Activated CD4-positive, alpha-beta memory T cell treated with anti-CD3 and anti-CD28 coated beads, Interleukin-2, amount 10 ng/mL, durations not matched to agents 7 days and 5 days (primary cell): ENCODE data around the gene SERPINE3. TPM values are rescaled to one million over a fixed set of nuclear protein-coding genes. Genes with fewer than 3 reads are reported as not detected.

Source experiments
- CTCF ChIA-PET: fragments of 350-600 bp; sonication (Branson Sonifier 250); formaldehyde crosslinking; loops from one replicate; lab custom pipeline; 2021; ENCODE audit warnings: antibody characterized with exemption, inconsistent platforms; lab: Charles Lee
- POLR2A ChIA-PET: fragments of 350-600 bp; sonication (Branson Sonifier 250); formaldehyde crosslinking; loops from one replicate; lab custom pipeline; 2021; ENCODE audit warnings: antibody characterized with exemption; lab: Charles Lee
- DNase-seq: peaks from one replicate; pipeline ENCODE4 v3.0.0-alpha.2; 2020
- H3K27ac Mint-ChIP-seq: one replicate; pipeline ENCODE4 v1.8.0; 2021; ENCODE audit warnings: mild to moderate bottlenecking, mixed read lengths
- H3K27me3 Mint-ChIP-seq: one replicate; pipeline ENCODE4 v1.8.0; 2021; ENCODE audit warnings: mixed read lengths
- H3K36me3 Mint-ChIP-seq: one replicate; pipeline ENCODE4 v1.8.0; 2021; ENCODE audit warnings: low read depth, mixed read lengths
- H3K4me1 Mint-ChIP-seq: one replicate; pipeline ENCODE4 v1.8.0; 2021; ENCODE audit warnings: mixed read lengths
- H3K4me3 Mint-ChIP-seq: one replicate; pipeline ENCODE4 v1.8.0; 2021; ENCODE audit warnings: mild to moderate bottlenecking, mixed read lengths
- H3K9me3 Mint-ChIP-seq: one replicate; pipeline ENCODE4 v1.8.0; 2021; ENCODE audit warnings: mixed read lengths
- total RNA-seq, 2 experiments: library from RNA; stranded (reverse); gene quantifications; one replicate each; pipeline ENCODE4 v1.2.3, GENCODE V29; 2021

SERPINE3 gene
- total RNA-seq, 2 experiments from 2014 or later: not detected

DNA sequence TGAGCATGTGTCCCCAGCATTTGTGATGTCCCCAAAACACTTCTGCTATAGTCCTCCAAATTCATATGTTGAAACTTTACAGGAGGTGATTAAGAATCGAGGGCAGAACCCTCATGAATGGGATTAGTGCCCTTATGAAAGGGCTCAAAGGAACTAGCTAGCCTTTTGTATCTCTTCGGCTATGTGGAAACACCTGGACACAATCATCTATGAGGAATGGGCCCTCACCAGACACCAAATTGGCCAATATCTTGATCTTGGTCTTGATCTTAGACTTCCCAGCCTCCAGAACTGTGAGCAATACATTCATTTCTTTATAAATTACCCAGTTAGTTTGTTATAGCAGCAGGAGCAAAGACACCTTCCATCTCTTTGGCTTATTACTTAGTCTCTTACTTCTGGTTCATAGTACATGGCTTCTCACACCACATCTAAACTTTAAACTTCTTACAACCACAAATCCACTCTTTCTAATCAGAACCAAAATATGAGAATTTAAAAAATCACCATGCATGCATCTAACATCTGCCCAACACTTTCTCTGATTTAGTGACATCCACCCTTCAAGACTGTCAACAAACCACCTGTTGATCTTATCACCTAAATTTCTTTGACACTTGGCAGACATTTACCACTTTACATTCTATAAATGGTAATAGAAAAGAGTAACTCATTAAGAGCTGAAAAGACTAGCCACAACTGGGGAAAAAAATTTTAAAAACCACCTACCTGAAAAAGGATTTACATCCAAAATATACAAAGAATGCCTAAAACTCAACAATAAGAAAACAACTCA, 6.7 kb upstream of the SERPINE3 start:
- peaks cover 2% of the 10 kb centered on the region for H3K27me3 Mint-ChIP-seq
- DNase-seq: no peak

DNA sequence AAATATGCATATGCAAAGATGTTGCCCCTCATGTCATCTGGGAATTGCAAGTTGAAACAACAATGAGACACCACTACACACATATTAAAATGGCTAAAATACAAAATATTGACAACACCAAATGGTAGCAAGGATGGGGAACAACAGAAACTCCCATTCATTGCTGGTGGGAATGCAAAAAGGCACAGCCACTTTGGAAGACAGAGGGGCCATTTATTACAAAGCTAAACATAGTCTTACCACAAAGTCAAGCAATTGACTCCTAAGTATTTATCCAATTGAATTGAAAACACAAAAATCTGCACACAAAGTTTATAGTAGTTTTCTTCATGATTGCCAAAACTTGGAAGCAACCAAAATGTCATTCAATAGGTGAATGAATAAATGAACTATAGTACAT, 6.1 kb upstream of the SERPINE3 start:
- no peak overlapping the region for H3K27ac Mint-ChIP-seq

More for the DNA sequence above, 6.7 kb upstream of the SERPINE3 start:
- ChIA-PET CTCF (no interaction called here), POLR2A (no interaction called here)
- peaks cover 17% of the 10 kb centered on the region for H3K4me1 Mint-ChIP-seq
- no peaks in the 10 kb centered on the region for H3K36me3 Mint-ChIP-seq
- no peak overlapping the region for H3K4me3 Mint-ChIP-seq
- H3K27ac Mint-ChIP-seq: no peak overlapping the region
- H3K9me3 Mint-ChIP-seq: no peaks in the 10 kb centered on the region

DNA sequence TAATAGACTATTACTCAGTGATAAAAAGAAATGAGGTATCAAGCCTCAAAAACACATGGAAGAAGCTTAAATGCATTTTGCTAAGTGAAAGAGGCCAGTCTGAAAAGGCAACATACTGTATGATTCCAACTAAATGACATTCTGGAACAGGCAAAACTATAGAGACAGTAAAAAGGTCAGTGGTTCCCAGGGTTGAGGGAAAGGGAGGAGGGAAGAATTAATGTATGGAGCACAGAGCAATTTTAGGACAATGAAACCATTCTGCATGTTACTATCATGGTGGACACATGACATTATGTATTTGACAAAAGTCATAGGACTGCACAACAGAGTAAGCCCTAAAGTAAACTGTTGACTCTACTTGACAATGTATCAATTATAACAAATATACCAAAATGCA, 5.7 kb upstream of the SERPINE3 start:
- Mint-ChIP-seq H3K27ac (no peak overlapping the region), H3K27me3 (peaks cover 2% of the 10 kb centered on the region), H3K9me3 (no peaks in the 10 kb centered on the region), H3K4me1 (peaks cover 17% of the 10 kb centered on the region), H3K4me3 (no peak overlapping the region), H3K36me3 (no peaks in the 10 kb centered on the region)
- DNase-seq: no peak
- ChIA-PET CTCF (no interaction called here), POLR2A (no interaction called here)

More for the DNA sequence above, 6.1 kb upstream of the SERPINE3 start:
- no peak for DNase-seq
- H3K4me3 Mint-ChIP-seq: no peak overlapping the region
- no peaks in the 10 kb centered on the region for H3K36me3 Mint-ChIP-seq
- peaks cover 17% of the 10 kb centered on the region for H3K4me1 Mint-ChIP-seq
- H3K27me3 Mint-ChIP-seq: peaks cover 2% of the 10 kb centered on the region
- POLR2A ChIA-PET: no interaction called here
- CTCF ChIA-PET: no interaction called here
- H3K9me3 Mint-ChIP-seq: no peaks in the 10 kb centered on the region

DNA sequence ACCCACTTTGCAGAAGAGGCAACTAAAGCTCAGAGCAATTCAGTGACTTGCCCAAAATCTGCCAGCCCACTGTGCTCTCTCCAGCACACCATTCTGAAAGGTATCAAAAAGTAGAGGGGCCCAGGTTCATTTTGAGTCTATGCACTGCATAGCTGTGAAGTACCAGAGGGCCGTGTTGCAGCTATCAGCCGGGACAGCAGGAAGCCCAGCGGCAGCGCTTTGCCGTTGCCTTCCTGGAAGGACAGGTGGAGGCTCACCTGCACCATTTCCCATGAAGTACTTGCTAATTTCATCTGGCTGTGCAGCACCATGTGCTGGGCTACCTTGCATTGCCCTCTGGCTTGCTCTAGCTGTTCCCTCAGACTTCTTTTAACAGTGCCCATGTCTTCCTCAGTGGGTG, 2.7 kb upstream of the SERPINE3 start:
- Mint-ChIP-seq H3K9me3 (no peaks in the 10 kb centered on the region), H3K4me3 (no peak overlapping the region), H3K27ac (no peak overlapping the region), H3K4me1 (peaks cover 11% of the 10 kb centered on the region), H3K27me3 (peaks cover 2% of the 10 kb centered on the region), H3K36me3 (no peaks in the 10 kb centered on the region)
- ChIA-PET CTCF (no interaction called here), POLR2A (no interaction called here)
- no peak for DNase-seq

DNA sequence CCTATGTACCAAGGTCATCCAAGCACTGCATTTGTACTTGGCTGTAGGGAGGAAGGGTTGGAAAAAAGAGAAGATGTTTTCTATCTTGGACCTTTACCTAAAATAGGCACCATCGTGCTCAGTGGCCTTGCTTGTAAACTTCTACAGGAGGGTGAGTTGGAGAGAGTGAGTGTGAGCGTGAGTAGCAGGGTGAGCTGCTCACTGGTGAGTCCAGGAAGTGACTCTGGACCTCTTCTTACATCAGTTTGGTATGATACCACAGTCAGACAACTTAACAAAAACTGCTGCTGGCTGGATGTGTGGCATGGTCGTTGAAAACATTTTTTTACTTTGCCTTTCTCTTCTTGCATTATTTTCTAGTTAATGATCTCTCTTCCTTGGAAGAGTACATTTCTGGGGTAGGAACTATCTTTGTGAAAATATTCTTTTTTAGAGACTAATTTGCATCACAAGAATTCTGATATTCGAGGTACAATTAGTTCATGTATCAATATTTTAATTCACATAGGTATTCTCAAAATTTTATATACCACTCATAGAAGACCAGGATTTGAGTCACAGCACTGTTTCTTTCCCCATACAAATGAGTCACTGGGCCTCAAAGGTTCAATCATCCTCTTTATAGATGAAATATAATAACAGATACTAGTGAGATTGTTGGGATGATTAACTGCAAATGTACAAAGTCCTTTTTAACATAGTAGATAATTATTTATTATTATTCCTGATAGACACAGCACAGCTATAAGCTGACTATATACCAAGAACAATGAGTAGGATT, 651 bp downstream of the SERPINE3 start:
- Mint-ChIP-seq H3K27me3 (no peaks in the 10 kb centered on the region), H3K4me3 (no peak overlapping the region), H3K4me1 (peaks cover 4% of the 10 kb centered on the region), H3K36me3 (no peaks in the 10 kb centered on the region), H3K9me3 (no peaks in the 10 kb centered on the region), H3K27ac (no peak overlapping the region)
- no peak for DNase-seq
- CTCF ChIA-PET: no interaction called here
- POLR2A ChIA-PET: no interaction called here

DNA sequence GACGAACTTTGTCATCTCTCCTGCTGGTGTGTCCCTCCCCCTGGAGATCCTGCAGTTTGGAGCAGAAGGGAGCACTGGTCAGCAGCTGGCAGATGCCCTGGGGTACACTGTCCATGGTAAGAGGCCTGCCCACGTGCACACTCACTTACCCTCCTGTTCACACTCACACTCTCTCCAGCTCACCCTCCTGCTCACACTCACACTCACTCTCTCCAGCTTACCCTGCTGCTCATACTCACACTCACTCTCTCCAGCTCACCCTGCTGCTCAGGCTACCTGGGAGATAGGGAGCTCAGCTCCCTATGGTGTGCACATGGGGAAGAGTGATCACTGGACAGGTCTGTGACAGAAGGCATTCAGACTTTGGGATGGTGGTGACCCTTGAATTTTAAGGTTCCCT, 1.7 kb downstream of the SERPINE3 start:
- H3K27ac Mint-ChIP-seq: no peak overlapping the region

DNA sequence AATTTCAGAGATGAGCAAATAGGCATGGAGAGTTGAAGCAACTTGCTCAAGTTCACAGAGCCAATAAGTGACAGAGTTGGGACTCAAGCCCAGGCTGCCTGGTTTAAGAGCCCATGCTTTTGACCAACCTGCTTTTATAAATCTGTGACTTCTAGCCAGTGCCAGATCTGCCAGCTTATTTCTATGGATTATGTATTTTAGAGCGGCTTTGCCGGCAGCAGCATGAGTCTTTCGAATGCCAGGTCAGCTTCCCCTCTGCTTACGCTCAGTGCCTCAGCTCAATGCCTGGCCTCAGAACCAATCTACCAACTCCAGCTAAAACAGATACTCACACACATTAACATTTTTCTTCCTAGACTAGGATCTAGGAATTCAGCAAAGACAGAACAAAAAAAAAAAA, 2.3 kb downstream of the SERPINE3 start:
- H3K27me3 Mint-ChIP-seq: no peaks in the 10 kb centered on the region
- H3K4me1 Mint-ChIP-seq: peaks cover 4% of the 10 kb centered on the region
- no peak for DNase-seq
- ChIA-PET CTCF (no interaction called here), POLR2A (no interaction called here)
- no peak overlapping the region for H3K4me3 Mint-ChIP-seq
- H3K36me3 Mint-ChIP-seq: no peaks in the 10 kb centered on the region
- H3K9me3 Mint-ChIP-seq: no peaks in the 10 kb centered on the region
- H3K27ac Mint-ChIP-seq: no peak overlapping the region

More for the DNA sequence above, 1.7 kb downstream of the SERPINE3 start:
- Mint-ChIP-seq H3K36me3 (no peaks in the 10 kb centered on the region), H3K4me3 (no peak overlapping the region), H3K4me1 (peaks cover 4% of the 10 kb centered on the region), H3K9me3 (no peaks in the 10 kb centered on the region), H3K27me3 (no peaks in the 10 kb centered on the region)
- CTCF ChIA-PET: no interaction called here
- POLR2A ChIA-PET: no interaction called here
- DNase-seq: no peak

DNA sequence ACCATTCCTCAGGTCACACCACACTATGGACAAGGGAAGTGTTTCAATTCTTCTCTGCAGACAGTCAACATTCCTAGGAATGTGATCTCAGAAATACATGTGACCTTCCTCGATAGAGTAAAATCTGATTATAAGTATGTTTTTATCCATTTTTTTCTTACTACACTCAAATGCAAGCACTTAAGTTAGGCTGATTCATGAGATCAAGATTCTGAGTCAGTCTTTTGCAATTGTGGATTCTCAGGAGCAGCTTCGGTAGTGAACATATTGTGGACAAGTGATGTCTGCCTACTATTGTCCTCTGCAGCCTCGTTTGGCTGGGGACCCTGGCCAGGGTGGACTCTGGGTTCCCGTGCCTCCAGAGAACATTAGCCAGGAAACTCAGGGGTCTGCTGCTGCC, 3.2 kb downstream of the SERPINE3 start:
- no peak overlapping the region for H3K4me3 Mint-ChIP-seq
- H3K27ac Mint-ChIP-seq: no peak overlapping the region
- DNase-seq: no peak
- no peaks in the 10 kb centered on the region for H3K9me3 Mint-ChIP-seq
- H3K36me3 Mint-ChIP-seq: no peaks in the 10 kb centered on the region
- ChIA-PET CTCF (no interaction called here), POLR2A (no interaction called here)
- H3K4me1 Mint-ChIP-seq: peaks cover 4% of the 10 kb centered on the region
- no peaks in the 10 kb centered on the region for H3K27me3 Mint-ChIP-seq

DNA sequence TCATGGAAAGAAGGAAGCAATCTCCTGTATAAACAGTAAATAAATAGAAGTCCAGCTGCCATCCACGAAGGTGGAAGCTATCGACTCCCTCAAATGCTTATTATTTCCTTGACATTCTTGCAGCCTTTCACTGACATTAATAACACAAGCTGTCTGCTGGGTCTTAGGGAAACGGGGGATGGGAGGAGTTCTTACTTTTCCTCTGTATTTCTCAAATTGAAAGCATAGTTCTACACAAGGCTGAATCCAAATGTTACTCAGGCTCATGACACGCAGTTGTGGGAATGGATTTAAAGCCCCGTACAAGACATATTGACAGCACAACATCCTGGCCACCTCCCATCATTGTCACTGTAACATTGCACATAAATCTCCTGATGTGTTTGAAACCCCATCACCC, 4.0 kb downstream of the SERPINE3 start:
- H3K4me3 Mint-ChIP-seq: no peak overlapping the region
- no peaks in the 10 kb centered on the region for H3K9me3 Mint-ChIP-seq
- H3K27ac Mint-ChIP-seq: no peak overlapping the region
- DNase-seq: no peak
- no peaks in the 10 kb centered on the region for H3K27me3 Mint-ChIP-seq
- peaks cover 4% of the 10 kb centered on the region for H3K4me1 Mint-ChIP-seq
- ChIA-PET CTCF (interaction anchor here (0.6 kb wide), 1 partner anchor 55 kb away, joined by 3 read pairs; no protein-coding TSS in a partner anchor), POLR2A (no interaction called here)
- no peaks in the 10 kb centered on the region for H3K36me3 Mint-ChIP-seq

DNA sequence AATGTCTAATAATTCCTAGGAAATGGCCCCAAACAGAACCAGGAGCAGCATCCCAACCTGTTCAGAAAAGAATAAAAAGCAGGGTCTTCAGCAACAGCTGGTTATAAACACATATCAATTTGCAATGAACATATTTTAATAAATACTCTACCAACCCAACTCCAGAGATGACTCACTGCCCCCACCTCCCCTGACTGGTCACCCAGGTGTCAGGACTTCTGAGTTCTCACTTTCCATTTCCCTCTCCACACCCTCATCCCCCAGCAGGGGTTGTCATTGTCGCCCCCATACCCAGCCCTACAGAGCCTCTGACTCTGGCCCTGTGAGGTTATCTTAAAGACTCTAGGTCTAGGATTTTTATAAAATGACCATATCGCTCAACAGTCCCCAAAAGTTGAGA, 6.9 kb downstream of the SERPINE3 start:
- Mint-ChIP-seq H3K4me3 (no peak overlapping the region), H3K27me3 (no peaks in the 10 kb centered on the region), H3K9me3 (no peaks in the 10 kb centered on the region), H3K4me1 (peaks cover 2% of the 10 kb centered on the region), H3K36me3 (no peaks in the 10 kb centered on the region), H3K27ac (no peak overlapping the region)
- ChIA-PET CTCF (interaction anchor here (0.7 kb wide), 1 partner anchor 452 kb away, joined by 3 read pairs; no protein-coding TSS in a partner anchor), POLR2A (no interaction called here)
- no peak for DNase-seq

DNA sequence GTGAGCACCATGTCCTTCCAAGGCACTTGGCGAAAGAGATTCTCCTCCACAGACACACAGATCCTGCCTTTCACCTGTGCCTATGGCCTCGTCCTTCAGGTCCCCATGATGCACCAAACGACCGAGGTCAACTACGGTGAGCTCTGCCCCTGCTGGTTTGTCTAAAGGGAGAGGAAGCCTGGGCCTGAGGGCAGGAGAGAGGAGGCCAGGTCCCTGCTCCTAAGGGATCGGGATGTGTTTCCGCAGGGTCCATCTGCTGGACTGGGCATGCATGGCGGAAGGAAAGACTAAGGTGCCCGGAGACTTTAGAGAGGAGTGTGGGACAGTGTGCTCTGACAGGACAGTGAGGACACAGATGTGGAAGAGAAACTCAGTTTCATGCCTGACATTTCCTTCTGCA, 7.6 kb downstream of the SERPINE3 start:
- H3K9me3 Mint-ChIP-seq: no peaks in the 10 kb centered on the region
- no peak overlapping the region for H3K27ac Mint-ChIP-seq
- H3K27me3 Mint-ChIP-seq: no peaks in the 10 kb centered on the region
- CTCF ChIA-PET: no interaction called here
- no peak overlapping the region for H3K4me3 Mint-ChIP-seq
- no peaks in the 10 kb centered on the region for H3K4me1 Mint-ChIP-seq
- no peak for DNase-seq
- H3K36me3 Mint-ChIP-seq: no peaks in the 10 kb centered on the region
- POLR2A ChIA-PET: no interaction called here

DNA sequence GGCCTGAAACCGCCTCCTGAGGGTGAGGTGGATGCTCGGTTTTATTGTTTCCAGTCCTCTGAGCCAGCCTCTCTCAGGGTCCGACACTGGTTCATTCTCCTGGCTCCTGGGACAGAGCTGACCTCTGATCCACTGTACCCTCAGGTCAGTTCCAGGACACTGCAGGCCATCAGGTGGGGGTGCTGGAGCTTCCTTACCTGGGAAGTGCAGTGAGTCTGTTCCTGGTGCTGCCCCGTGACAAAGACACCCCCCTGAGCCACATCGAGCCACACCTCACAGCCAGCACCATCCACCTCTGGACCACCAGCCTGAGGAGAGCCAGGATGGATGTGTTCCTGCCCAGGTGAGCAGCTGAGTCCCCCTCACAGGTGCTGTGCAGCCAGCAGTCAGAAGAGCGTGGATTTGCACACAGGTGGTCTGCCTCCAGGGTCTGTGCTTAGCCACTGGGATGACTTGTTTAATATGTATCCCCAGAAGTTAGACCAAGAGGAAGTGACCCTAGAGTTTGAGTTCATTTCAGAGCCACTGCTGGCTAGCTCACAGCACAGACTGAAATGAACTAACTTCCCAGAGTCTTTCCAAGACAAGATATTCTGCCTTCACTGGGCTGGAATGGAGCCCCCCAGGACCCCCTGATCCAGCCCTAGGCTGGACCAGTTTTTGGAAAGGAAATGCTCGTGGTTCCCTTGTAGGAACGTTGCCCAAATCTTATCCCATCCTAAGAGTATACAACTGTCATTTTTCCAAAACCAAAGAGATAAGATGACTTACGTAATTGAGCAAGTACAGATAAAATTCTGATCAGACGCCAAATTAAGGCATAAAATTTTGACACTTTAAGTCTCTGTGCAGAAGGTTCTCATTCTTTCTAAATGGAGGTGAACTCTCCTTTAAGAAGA, 8.8 kb downstream of the SERPINE3 start:
- no peaks in the 10 kb centered on the region for H3K27me3 Mint-ChIP-seq
- DNase-seq: no peak
- CTCF ChIA-PET: interaction anchor here (1.6 kb wide), 1 partner anchor 449 kb away, joined by 4 read pairs; no protein-coding TSS in a partner anchor
- H3K4me1 Mint-ChIP-seq: no peaks in the 10 kb centered on the region
- H3K4me3 Mint-ChIP-seq: no peak overlapping the region
- H3K36me3 Mint-ChIP-seq: no peaks in the 10 kb centered on the region
- H3K9me3 Mint-ChIP-seq: no peaks in the 10 kb centered on the region
- H3K27ac Mint-ChIP-seq: no peak overlapping the region
- POLR2A ChIA-PET: no interaction called here

DNA sequence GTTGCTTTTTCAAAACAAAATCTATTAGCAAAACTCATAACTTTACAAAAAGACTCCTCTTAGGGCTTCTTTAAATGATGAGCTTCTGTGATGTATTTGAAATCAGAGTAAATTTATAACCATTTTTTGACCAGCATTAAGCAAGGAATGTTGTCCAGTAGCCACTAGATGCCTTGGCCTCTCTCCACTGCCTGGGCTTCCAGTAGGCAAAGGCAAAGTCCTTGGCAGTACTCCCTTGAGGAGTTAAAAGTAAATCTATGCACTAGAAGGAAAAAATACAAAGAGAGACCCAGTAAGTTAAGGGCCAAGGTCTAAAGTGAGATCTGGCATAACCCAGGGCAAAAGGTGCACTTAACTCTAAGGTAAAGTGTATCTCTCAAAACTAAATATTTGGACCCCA, 9.5 kb downstream of the SERPINE3 start:
- Mint-ChIP-seq H3K9me3 (no peaks in the 10 kb centered on the region), H3K27ac (no peak overlapping the region), H3K4me1 (no peaks in the 10 kb centered on the region), H3K27me3 (no peaks in the 10 kb centered on the region), H3K36me3 (no peaks in the 10 kb centered on the region), H3K4me3 (no peak overlapping the region)
- ChIA-PET CTCF (interaction anchor here (1.6 kb wide), 1 partner anchor 449 kb away, joined by 4 read pairs; no protein-coding TSS in a partner anchor), POLR2A (no interaction called here)
- no peak for DNase-seq
